K562 (cell line): ENCODE measurements around the gene METTL6. TPM values are rescaled to one million over a fixed set of nuclear protein-coding genes. Genes with fewer than 3 reads are reported as not detected.

ENCODE experiments used
- ATAC-seq: fragments of 200-7000 bp; cut with Tn5 transposase; 3 replicates; pipeline ENCODE4 v1.9.1; 2020; ENCODE audit warnings: moderate library complexity
- Bru-seq: library from RNA; stranded (reverse); fragments of 400-500 nt; gene quantifications from one replicate; lab custom pipeline; 2021; lab: Mats Ljungman, UMichigan
- BruChase-seq, 2 experiments: library from RNA; stranded (reverse); fragments of 400-500 nt; gene quantifications; one replicate each; lab custom pipeline; 2021; lab: Mats Ljungman, UMichigan
- BruUV-seq: library from RNA; stranded (reverse); fragments of 400-500 nt; replicated peaks from 2 replicates; lab custom pipeline; 2021; lab: Mats Ljungman, UMichigan
- CTCF ChIA-PET: fragments of 300-600 bp; formaldehyde crosslinking; extraction: SDS; loops from one replicate; lab custom pipeline; 2021; ENCODE audit warnings: low intra/inter-chr PET ratio; lab: Yijun Ruan, JAX
- POLR2A ChIA-PET: fragments of 300-600, 350-650 bp; sonication (Branson Sonifier 250); formaldehyde crosslinking; extraction: SDS; loops from one replicate; lab custom pipeline; 2021; ENCODE audit warnings: antibody characterized with exemption, inconsistent platforms; lab: Yijun Ruan, JAX
- DNase-seq, 4 experiments: peaks; one replicate each; pipeline versions ENCODE4 v3.0.0 to v3.0.0-alpha.2; 2011 to 2018; ENCODE audit warnings: low spot score in 3 of 4, mixed read lengths in 3 of 4; ENCODE audit errors: extremely low read depth in 1 of 4
- FAIRE-seq: peaks from 2 replicates; lab custom pipeline; 2011; peaks lifted over from hg19 to GRCh38; lab: Jason Lieb, UNC
- H2AFZ ChIP-seq: 2 replicates; pipeline ENCODE4 v1.6.0; 2011; ENCODE audit warnings: low read depth, low read length, control low read depth, inconsistent platforms
- H3K27ac ChIP-seq: fragments of 200-600 bp; 3 replicates; pipeline ENCODE4 v1.8.0; 2011; ENCODE audit warnings: low read depth, mild to moderate bottlenecking, control low read depth, inconsistent platforms, low read length, moderate library complexity, mixed read lengths; ENCODE audit errors: extremely low read depth
- H3K27me3 ChIP-seq, 2 experiments: fragments of 300-600 bp in 1 of 2; 2 replicates in 1 of 2; 3 replicates in 1 of 2; pipeline versions ENCODE4 v1.6.0 to v1.8.0; 2011; ENCODE audit warnings: inconsistent platforms in 2 of 2, low read length in 2 of 2, mild to moderate bottlenecking in 1 of 2, mixed read lengths in 1 of 2, moderate library complexity in 1 of 2; ENCODE audit not compliant: control insufficient read depth in 2 of 2, insufficient read depth in 2 of 2
- H3K36me3 ChIP-seq: fragments of 300-600 bp; 3 replicates; pipeline ENCODE4 v1.8.0; 2011; ENCODE audit warnings: mild to moderate bottlenecking, low read length, inconsistent platforms; ENCODE audit not compliant: control insufficient read depth, insufficient read depth
- H3K4me1 ChIP-seq, 2 experiments: fragments of 200-600 bp in 1 of 2; replicated peaks in 1 of 2; 2 replicates in 1 of 2; 3 replicates in 1 of 2; pipeline versions ENCODE4 v1.5.1 to v1.8.0; 2011; ENCODE audit warnings: inconsistent platforms in 2 of 2, low read length in 2 of 2, mild to moderate bottlenecking in 1 of 2, mixed read lengths in 1 of 2, moderate library complexity in 1 of 2; ENCODE audit not compliant: control insufficient read depth in 2 of 2, insufficient read depth in 2 of 2
- H3K4me2 ChIP-seq: 2 replicates; pipeline ENCODE4 v1.6.1; 2011; ENCODE audit warnings: low read length, control low read depth, inconsistent platforms, mixed read lengths; ENCODE audit not compliant: insufficient read depth
- H3K4me3 ChIP-seq: fragments of 200-600 bp; sonication (generic), shearing (Covaris generic); 2 replicates; pipeline ENCODE4 v1.5.1; 2016; ENCODE audit warnings: control low read depth, inconsistent platforms
- H3K79me2 ChIP-seq: fragments of 200-600 bp; 3 replicates; pipeline ENCODE4 v1.8.0; 2011; ENCODE audit warnings: low read length, inconsistent platforms; ENCODE audit not compliant: control insufficient read depth, insufficient read depth
- H3K9ac ChIP-seq, 2 experiments: 2 replicates each; pipeline versions ENCODE4 v1.6.0 to v1.6.1; 2011; ENCODE audit warnings: low read depth in 2 of 2, low read length in 2 of 2, control low read depth in 1 of 2, inconsistent platforms in 1 of 2, mild to moderate bottlenecking in 1 of 2, mixed read lengths in 1 of 2; ENCODE audit not compliant: insufficient read depth in 1 of 2
- H3K9me1 ChIP-seq: one replicate; pipeline ENCODE4 v1.6.0; 2011; ENCODE audit warnings: inconsistent platforms, mild to moderate bottlenecking, low read length, moderate library complexity; ENCODE audit not compliant: control insufficient read depth, insufficient read depth
- H3K9me3 ChIP-seq: replicated peaks from 2 replicates; pipeline ENCODE4 v1.5.1; 2011; ENCODE audit warnings: low read depth, low read length, inconsistent platforms; ENCODE audit not compliant: control insufficient read depth, insufficient read depth
- H4K20me1 ChIP-seq: replicated peaks from 2 replicates; pipeline ENCODE4 v1.6.1; 2011; ENCODE audit warnings: low read length, inconsistent platforms, mixed read lengths; ENCODE audit not compliant: control insufficient read depth, insufficient read depth
- CBX3 ChIP-seq, 2 experiments: IDR thresholded peaks; 1 replicate in 1 of 2; 2 replicates in 1 of 2; pipeline ENCODE4 v1.6.1; 2012; ENCODE audit warnings: inconsistent platforms in 2 of 2, low read length in 2 of 2, borderline replicate concordance in 1 of 2, control low read depth in 1 of 2
- E2F8 ChIP-seq: fragments of 450-650 bp; IDR thresholded peaks from 2 replicates; pipeline ENCODE4 v1.7.1; 2018; ENCODE audit warnings: mild to moderate bottlenecking, low read depth; ENCODE audit not compliant: partially characterized antibody
- HMGXB4 ChIP-seq: sonication (generic); formaldehyde crosslinking; IDR thresholded peaks from 2 replicates; pipeline ENCODE4 v1.8.1; 2023; ENCODE audit warnings: mild to moderate bottlenecking, missing genetic modification reagents
- POLR2B ChIP-seq: fragments of 450-650 bp; IDR thresholded peaks from 2 replicates; pipeline ENCODE4 v1.6.1; 2018; ENCODE audit warnings: low read depth; ENCODE audit not compliant: partially characterized antibody
- SIN3B ChIP-seq: fragments of 450-650 bp; IDR thresholded peaks from 2 replicates; pipeline ENCODE4 v1.6.1; 2017; ENCODE audit warnings: low read depth, mild to moderate bottlenecking, moderate library complexity
- SP2 ChIP-seq: IDR thresholded peaks from 2 replicates; pipeline ENCODE4 v1.6.1; 2011; ENCODE audit warnings: mild to moderate bottlenecking, low read depth, low read length, moderate library complexity; ENCODE audit not compliant: poor library complexity, severe bottlenecking; ENCODE audit errors: extremely low read depth
- UBTF ChIP-seq, 2 experiments: IDR thresholded peaks; 2 replicates each; pipeline ENCODE4 v1.6.1; 2012; ENCODE audit warnings: improper control_type of control experiment in 2 of 2, low read depth in 2 of 2, low read length in 2 of 2, borderline replicate concordance in 1 of 2
- WGBS: fragments of 100-300 bp; shearing (Covaris generic); methylation state at CpG from one replicate; pipeline ENCODE4 v1.1.6; 2016; ENCODE audit warnings: low coverage, mixed read lengths; ENCODE audit not compliant: insufficient coverage; ENCODE audit errors: missing lambda C conversion rate; 5-methylcytosine and 5-hydroxymethylcytosine counted together
- in situ Hi-C: fragments of 300-500 bp; cut with MboI; formaldehyde crosslinking; loops from 4 replicates; pipeline ENCODE4 v1.15.0; 2018; ENCODE audit warnings: inconsistent platforms, mixed read lengths
- intact Hi-C: fragments of 100-400 bp; cut with micrococcal nuclease; formaldehyde crosslinking; loops from 2 replicates; pipeline ENCODE4 v1.14.2; 2022
- long read RNA-seq, 3 experiments: library from polyadenylated mRNA in 2 of 3; library from RNA in 1 of 3; unstranded in 2 of 3; stranded (forward) in 1 of 3; transcript quantifications; one replicate each; pipeline ENCODE4 v2.0.0, GENCODE V29; 2019 to 2022
- polyA minus RNA-seq, 3 experiments: library from RNA; depleted of rRNA, polyadenylated mRNA; stranded (reverse); fragments of >200 nt; gene quantifications; 2 replicates each; pipeline ENCODE4 v1.2.3, GENCODE V29; 2011
- polyA plus RNA-seq, 8 experiments: library from polyadenylated mRNA; depleted of rRNA in 4 of 8; stranded (reverse) in 5 of 8; unstranded in 3 of 8; fragments of >200 nt; fragmentation: Nextera tagmentation in 2 of 8; fragmentation: Illumina TruSeq in 1 of 8; extraction: Ambion mirVana in 2 of 8; extraction: Trizol in 1 of 8; gene quantifications; 2 replicates each; pipeline versions ENCODE4 v1.2.1 to v1.2.3, GENCODE V29; 2011 to 2014; ENCODE audit warnings: inconsistent platforms in 1 of 8, missing spikeins in 1 of 8
- total RNA-seq, 7 experiments: library from RNA; depleted of rRNA in 6 of 7; stranded (reverse); fragments of >200 nt in 6 of 7; fragmentation: Illumina TruSeq in 2 of 7; extraction: Trizol in 2 of 7; gene quantifications; 2 replicates each; pipeline versions ENCODE4 v1.2.1 to v1.2.3, GENCODE V29; 2011 to 2021; ENCODE audit warnings: low replicate concordance in 1 of 7

Gene METTL6
- 16.8 and 19.9 TPM in 2 replicates for total RNA-seq (2011; cell fraction: chromatin; rRNA removed; ENCODE audit: low replicate concordance)
- 13.3 and 14.7 TPM in 2 replicates for total RNA-seq (2011; cell fraction: nucleolus; rRNA removed)
- total RNA-seq (2011; cell fraction: nucleoplasm; rRNA removed): 20.2 and 22.2 TPM in 2 replicates
- 18.8 and 20.9 TPM in 2 replicates for total RNA-seq (2014; rRNA removed)
- total RNA-seq (2014; rRNA removed; fragmentation: Illumina TruSeq; extraction: Trizol): 32.8 and 38.7 TPM in 2 replicates
- total RNA-seq (2015; rRNA removed; fragmentation: Illumina TruSeq; extraction: Trizol): 32.2 and 33.9 TPM in 2 replicates
- total RNA-seq (2021): 19.9 and 21.6 TPM in 2 replicates
- 24.9 and 28.3 TPM in 2 replicates for polyA plus RNA-seq (2011; rRNA removed)
- 19.2 and 21.8 TPM in 2 replicates for polyA plus RNA-seq (2011; cell fraction: cytosol; rRNA removed)
- 9.8 and 10.3 TPM in 2 replicates for polyA plus RNA-seq (2011; cell fraction: nucleus; rRNA removed)
- 20.3 and 21.8 TPM in 2 replicates for polyA plus RNA-seq (2012)
- polyA plus RNA-seq (2014; fragmentation: Illumina TruSeq; extraction: Trizol): 26.8 and 34.5 TPM in 2 replicates
- 10 to 100 TPM; 44.1 to 61.5 TPM for polyA plus RNA-seq (2014; fragmentation: Nextera tagmentation; extraction: Ambion mirVana)
- polyA plus RNA-seq (2014; rRNA removed): 23.5 and 39.6 TPM in 2 replicates
- polyA minus RNA-seq (2011; rRNA and poly(A)+ RNA removed): 30.4 and 36.7 TPM in 2 replicates
- polyA minus RNA-seq (2011; cell fraction: cytosol; rRNA and poly(A)+ RNA removed): 9.5 and 10.0 TPM in 2 replicates
- polyA minus RNA-seq (2011; cell fraction: nucleus; rRNA and poly(A)+ RNA removed): 9.7 and 11.9 TPM in 2 replicates
- Bru-seq, nascent RNA: percentile 64 among the genes with signal in this experiment
- percentile 71 among the genes with signal in this experiment for BruChase-seq, experiment 1, labeled RNA remaining after a 2-hour chase
- BruChase-seq, experiment 2, labeled RNA remaining after a 6-hour chase: percentile 68 among the genes with signal in this experiment
- long read RNA-seq, experiment 1, transcript METTL6-202 (6 exons, 1,335 nt): major isoform, 22 of 67 reads
- long read RNA-seq, experiment 1, partial matches to known transcripts: 8 of 67 reads
- long read RNA-seq, experiment 1, other reads (novel, unspliced or antisense): 36 of 67 reads
- long read RNA-seq, experiment 2, partial matches to known transcripts: 6 of 31 reads
- long read RNA-seq, experiment 2, other reads (novel, unspliced or antisense): 21 of 31 reads
- long read RNA-seq, experiment 3, partial matches to known transcripts: 2 of 12 reads
- long read RNA-seq, experiment 3, other reads (novel, unspliced or antisense): 7 of 12 reads

GRCh38 chr3:15427182-15427880, at the start of gene METTL6, which contains the start of gene EAF1:
TSS of gene METTL6 (minus strand) at chr3:15427544. CDS start at chr3:15426511, 1,033 bp downstream.
TSS of gene EAF1 (plus strand) at chr3:15427598. CDS start at chr3:15427780, 182 bp downstream.
- H3K36me3 ChIP-seq: peaks cover 48% of the 10 kb centered on the region
- H3K9ac ChIP-seq: peak within 1 kb of the TSS; percentile 76 to 96
- peak within 1 kb of the TSS; percentile 76 for H3K27ac ChIP-seq
- intact Hi-C loops: no loop called here
- no TSS peak for BruUV-seq
- H3K4me1 ChIP-seq: peaks cover 3 to 9% of the 10 kb centered on the region in 2 experiments; a peak in 4 of 5 replicates
- H3K4me2 ChIP-seq: peak within 1 kb of the TSS; percentile 94
- FAIRE-seq (peak; percentile 82), ATAC-seq (peak; percentile 95), DNase-seq (peak; percentile 94 to 96 (median 95))
- H3K27me3 ChIP-seq: no peaks in the 10 kb centered on the region
- no peaks in the 10 kb centered on the region for H4K20me1 ChIP-seq
- peak within 1 kb of the TSS; percentile 96 for H2AFZ ChIP-seq
- no peaks in the 10 kb centered on the region for H3K9me1 ChIP-seq
- peaks cover 5% of the 10 kb centered on the region for H3K9me3 ChIP-seq
- ChIA-PET CTCF (no interaction called here), POLR2A (interaction anchor here (0.6 kb wide), 1 partner anchor 8 kb away, joined by 3 read pairs; no protein-coding TSS in a partner anchor)
- under 1% methylated on average over 52 of the region's 52 CpGs for WGBS
- H3K79me2 ChIP-seq: peaks cover 45% of the 10 kb centered on the region
- peak within 1 kb of the TSS; percentile 80 for H3K4me3 ChIP-seq
- in situ Hi-C loops: no loop called here
- TF ChIP-seq HMGXB4 (0 out of 2 replicates have a peak, but pooled peaks have one; percentile 52), POLR2B (peak; percentile 82), SIN3B (peak; percentile 86), SP2 (no peak), E2F8 (peak; percentile 98), CBX3 (IDR thresholded peaks at IDR 0.05; ENCODE audit: borderline replicate concordance in 1 of 2, low read length in 2 of 2) (peak in 1 of 2 experiments; percentile 24; a peak in 1 of 3 replicates), UBTF (IDR thresholded peaks at IDR 0.05; ENCODE audit: borderline replicate concordance in 1 of 2, low read depth in 2 of 2, low read length in 2 of 2) (peak in 1 of 2 experiments; percentile 72; a peak in 1 of 4 replicates)
